ENCODE measurements around the gene REC114. TPM values are rescaled to one million over a fixed set of nuclear protein-coding genes. Genes with fewer than 3 reads are reported as not detected.

REC114 gene
- total and polyA plus RNA-seq, 2 of the 8 experiments (the other 6 are each of a cell fraction or from before 2014, with no cell fraction given), result 0.12 TPM; not detected in 1

GRCh38 chr15:73602992-73603391 is 160.0 kb downstream of the REC114 start:
- no peak overlapping the region for H2BK120ac ChIP-seq (replicated peaks; ENCODE audit: low read depth, low read length)
- no peaks in the 10 kb centered on the region for H3K27me3 ChIP-seq (replicated peaks in 1 of 4; ENCODE audit: control insufficient read depth in 3 of 4, extremely low read depth in 1 of 4, insufficient read depth in 3 of 4, low read length in 3 of 4)
- H2BK15ac ChIP-seq (ENCODE audit: low read length), result no peak overlapping the region
- H3K9ac ChIP-seq (replicated peaks in 1 of 4; ENCODE audit: extremely low read depth in 1 of 4, low read depth in 3 of 4, low read length in 3 of 4), result no peak overlapping the region
- no peak overlapping the region for H3K56ac ChIP-seq (replicated peaks; ENCODE audit: insufficient read length, low read depth, low read length)
- H3K4me3 ChIP-seq (ENCODE audit: extremely low read depth in 1 of 4, insufficient read depth in 2 of 4, low read depth in 3 of 4, low read length in 4 of 4), result no peak overlapping the region
- no peak overlapping the region for H3K23ac ChIP-seq (ENCODE audit: insufficient read length)
- no peak overlapping the region; a peak in 1 of 4 replicates for H3K4me2 ChIP-seq (ENCODE audit: insufficient read depth in 1 of 2, low read depth in 2 of 2, low read length in 2 of 2)
- no peak overlapping the region for H3K4ac ChIP-seq (replicated peaks; ENCODE audit: insufficient read length, low read depth, low read length)
- no peak overlapping the region for H3K27ac ChIP-seq (ENCODE audit: low read depth, low read length)
- no peak overlapping the region for H4K91ac ChIP-seq (replicated peaks; ENCODE audit: insufficient read length, low read length)
- DNase-seq (ENCODE audit: low read depth in 1 of 2, low spot score in 2 of 2), result no peak
- no peak overlapping the region for H2BK5ac ChIP-seq (ENCODE audit: low read depth, low read length)
- peaks cover 12 to 99% of the 10 kb centered on the region in 2 experiments for H3K79me2 ChIP-seq (ENCODE audit: control insufficient read depth in 1 of 2, insufficient read depth in 2 of 2, low read length in 2 of 2)
- H3K9me3 ChIP-seq (ENCODE audit: insufficient read depth in 2 of 2, low read depth in 1 of 2, low read length in 1 of 2), result no peaks in the 10 kb centered on the region
- H3K23me2 ChIP-seq (ENCODE audit: low read depth, low read length), result no peaks in the 10 kb centered on the region
- H3K14ac ChIP-seq (ENCODE audit: insufficient read length), result no peak overlapping the region
- no peak overlapping the region for H4K8ac ChIP-seq (ENCODE audit: extremely low read depth, insufficient read depth, low read length)
- no peak overlapping the region for H4K5ac ChIP-seq (ENCODE audit: insufficient read length, low read depth, low read length)
- no peak overlapping the region for H2BK20ac ChIP-seq (ENCODE audit: low read length)
- peaks cover 8% of the 10 kb centered on the region for H3K79me1 ChIP-seq (ENCODE audit: low read depth, low read length)
- ChIA-PET CTCF (ENCODE audit: partially characterized antibody) (interaction anchor here (0.9 to 1.9 kb wide), 8 partner anchors 32 to 97 kb away, joined by 3 to 6 read pairs (median 3); no protein-coding TSS in a partner anchor), POLR2A (ENCODE audit: partially characterized antibody) (no interaction called here)
- no peak overlapping the region for H2AFZ ChIP-seq (ENCODE audit: low read length)
- H4K20me1 ChIP-seq (replicated peaks in 1 of 2; ENCODE audit: control insufficient read depth in 1 of 2, insufficient read depth in 2 of 2, low read length in 2 of 2), result peaks cover 20 to 40% of the 10 kb centered on the region in 2 experiments
- no peaks in the 10 kb centered on the region; a peak in 1 of 8 replicates for H3K36me3 ChIP-seq (ENCODE audit: control insufficient read depth in 2 of 4, insufficient read depth in 4 of 4, low read length in 3 of 4)
- H2AK5ac ChIP-seq (ENCODE audit: low read depth, low read length), result no peak overlapping the region
- peaks cover 14 to 28% (median 24%) of the 10 kb centered on the region in 4 experiments; a peak in 6 of 7 replicates for H3K4me1 ChIP-seq (replicated peaks in 1 of 4; ENCODE audit: control insufficient read depth in 3 of 4, insufficient read depth in 4 of 4, low read length in 3 of 4)
- 83% methylated on average over 2 of the region's 2 CpGs; no CpG with 5 or more reads in 1 of the 2 experiments for WGBS, 2 experiments (ENCODE audit: extremely low coverage in 1 of 2, insufficient coverage in 1 of 2, insufficient read length in 1 of 2, insufficient replicate concordance in 2 of 2, low coverage in 1 of 2, low lambda C conversion rate in 2 of 2, missing lambda C conversion rate in 1 of 2)
- H2BK12ac ChIP-seq (ENCODE audit: low read depth, low read length), result no peak overlapping the region
- no peak for FAIRE-seq
- H3K18ac ChIP-seq (ENCODE audit: extremely low read depth, low read length), result no peak overlapping the region
- no peak for TF ChIP-seq HDAC6 (IDR thresholded peaks at IDR 0.05; ENCODE audit: low read depth, low read length)
- no peak for TF ChIP-seq RAD21 (IDR thresholded peaks at IDR 0.05 in 1 of 2, conservative IDR thresholded peaks at IDR 0.05 in 1 of 2; ENCODE audit: low read depth in 2 of 2, low read length in 2 of 2)
- no peak for TF ChIP-seq TAF1 (IDR thresholded peaks at IDR 0.05; ENCODE audit: low read depth, low read length)
- TF ChIP-seq CTCF (IDR thresholded peaks at IDR 0.05; ENCODE audit: control extremely low read depth in 1 of 3, insufficient read depth in 1 of 3, low read depth in 1 of 3, low read length in 3 of 3), result no peak
- no peak for TF ChIP-seq CREB1 (IDR thresholded peaks at IDR 0.05)
- TF ChIP-seq SP1 (IDR thresholded peaks at IDR 0.05; ENCODE audit: low read depth, low read length), result no peak
- no peak for TF ChIP-seq BRCA1 (IDR thresholded peaks at IDR 0.05; ENCODE audit: low read depth, low read length)
- no peak for TF ChIP-seq POLR2A (IDR thresholded peaks at IDR 0.05; ENCODE audit: control extremely low read depth in 1 of 2, low read depth in 2 of 2, low read length in 2 of 2)
- no peak for TF ChIP-seq SIX5 (IDR thresholded peaks at IDR 0.05; ENCODE audit: low read depth, low read length)
- no peak for TF ChIP-seq NRF1 (IDR thresholded peaks at IDR 0.05; ENCODE audit: low read depth, low read length)
- TF ChIP-seq CHD2 (IDR thresholded peaks at IDR 0.05; ENCODE audit: low read length), result no peak
- TF ChIP-seq PHF8 (conservative IDR thresholded peaks at IDR 0.05; ENCODE audit: low read depth, low read length), result no peak
- no peak for TF ChIP-seq CBX8 (IDR thresholded peaks at IDR 0.05; ENCODE audit: borderline replicate concordance, low read depth, low read length)
